Activated CD4-positive, alpha-beta T cell treated with anti-CD3 and anti-CD28 coated beads, Interleukin-2, amount 10 ng/mL, durations not matched to agents 7 days and 5 days (primary cell): ENCODE data around the gene RYR1. TPM values are rescaled to one million over a fixed set of nuclear protein-coding genes. Genes with fewer than 3 reads are reported as not detected.

Experiments
- CTCF ChIA-PET: fragments of 350-600 bp; sonication (Branson Sonifier 250); formaldehyde crosslinking; loops from one replicate; lab custom pipeline; 2021; ENCODE audit warnings: antibody characterized with exemption; lab: Charles Lee
- POLR2A ChIA-PET: fragments of 350-600 bp; sonication (Branson Sonifier 250); formaldehyde crosslinking; loops from one replicate; lab custom pipeline; 2021; ENCODE audit warnings: antibody characterized with exemption; lab: Charles Lee
- DNase-seq: peaks from one replicate; pipeline ENCODE4 v3.0.0-alpha.2; 2020
- H3K27ac Mint-ChIP-seq: one replicate; pipeline ENCODE4 v1.8.0; 2021; ENCODE audit warnings: mild to moderate bottlenecking, moderate library complexity, mixed read lengths
- H3K27me3 Mint-ChIP-seq: one replicate; pipeline ENCODE4 v1.8.0; 2021; ENCODE audit warnings: mixed read lengths
- H3K36me3 Mint-ChIP-seq: one replicate; pipeline ENCODE4 v1.8.0; 2021; ENCODE audit warnings: low read depth, mixed read lengths
- H3K4me1 Mint-ChIP-seq: one replicate; pipeline ENCODE4 v1.8.0; 2021; ENCODE audit warnings: mixed read lengths
- H3K4me3 Mint-ChIP-seq: one replicate; pipeline ENCODE4 v1.8.0; 2021; ENCODE audit warnings: mild to moderate bottlenecking, moderate library complexity, mixed read lengths
- H3K9me3 Mint-ChIP-seq: one replicate; pipeline ENCODE4 v1.8.0; 2021; ENCODE audit warnings: mixed read lengths
- total RNA-seq, 2 experiments: library from RNA; stranded (reverse); gene quantifications; one replicate each; pipeline ENCODE4 v1.2.3, GENCODE V29; 2021

The RYR1 gene
- total RNA-seq, 2 experiments from 2014 or later, result 0.79 to 1.0 TPM

GRCh38 chr19:38452430-38453366 lies 19.2 kb downstream of the RYR1 start:
- Mint-ChIP-seq H3K27ac (no peak overlapping the region), H3K27me3 (no peaks in the 10 kb centered on the region), H3K9me3 (no peaks in the 10 kb centered on the region), H3K36me3 (no peaks in the 10 kb centered on the region), H3K4me3 (no peak overlapping the region), H3K4me1 (peaks cover 3% of the 10 kb centered on the region)
- peak; percentile 12 for DNase-seq
- CTCF ChIA-PET, result no interaction called here
- POLR2A ChIA-PET, result no interaction called here

DNA sequence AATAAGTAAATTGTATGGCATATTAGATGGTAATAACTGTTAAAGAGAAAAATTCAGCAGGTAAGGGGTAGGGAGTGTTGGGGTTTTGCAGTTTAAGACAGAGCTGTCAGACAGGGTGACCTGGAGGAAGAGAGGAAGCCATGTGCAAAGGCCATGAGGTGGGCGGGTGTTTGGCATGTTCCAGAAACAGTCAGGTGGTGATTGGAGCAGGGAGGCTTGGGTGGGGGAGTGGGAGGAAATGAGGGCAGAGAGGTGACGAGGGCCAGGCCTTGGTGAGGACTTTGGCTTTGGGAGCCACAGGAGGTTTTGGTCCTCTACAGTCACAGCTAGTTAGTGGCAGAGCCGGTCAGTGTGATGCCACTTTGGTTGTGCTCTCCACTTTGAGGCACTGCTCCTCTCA lies 20.1 kb downstream of the RYR1 start:
- no peaks in the 10 kb centered on the region for H3K36me3 Mint-ChIP-seq
- H3K4me1 Mint-ChIP-seq, result peaks cover 3% of the 10 kb centered on the region
- no peaks in the 10 kb centered on the region for H3K27me3 Mint-ChIP-seq
- no peak overlapping the region for H3K4me3 Mint-ChIP-seq
- no peak for DNase-seq
- H3K9me3 Mint-ChIP-seq, result no peaks in the 10 kb centered on the region
- POLR2A ChIA-PET, result no interaction called here
- CTCF ChIA-PET, result no interaction called here
- H3K27ac Mint-ChIP-seq, result no peak overlapping the region

DNA sequence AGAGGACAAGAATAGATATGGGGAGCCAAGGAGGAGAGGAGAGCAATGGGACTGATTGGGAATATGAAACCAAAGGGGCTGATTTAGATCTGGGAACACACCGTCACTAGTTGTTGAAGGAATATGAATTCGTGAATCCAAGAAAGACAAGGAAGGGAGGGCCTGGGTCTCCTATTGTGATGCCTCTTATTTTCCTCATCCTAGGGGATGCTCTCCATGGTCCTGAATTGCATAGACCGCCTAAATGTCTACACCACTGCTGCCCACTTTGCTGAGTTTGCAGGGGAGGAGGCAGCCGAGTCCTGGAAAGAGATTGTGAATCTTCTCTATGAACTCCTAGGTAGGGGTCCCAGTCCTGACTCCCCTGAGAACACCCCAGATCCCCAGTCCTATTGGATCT lies 21.5 kb downstream of the RYR1 start:
- Mint-ChIP-seq H3K36me3 (no peaks in the 10 kb centered on the region), H3K4me1 (peaks cover 3% of the 10 kb centered on the region), H3K4me3 (no peak overlapping the region), H3K9me3 (peaks cover 2% of the 10 kb centered on the region), H3K27me3 (no peaks in the 10 kb centered on the region), H3K27ac (no peak overlapping the region)
- DNase-seq, result peak; percentile 24
- ChIA-PET CTCF (no interaction called here), POLR2A (no interaction called here)

DNA sequence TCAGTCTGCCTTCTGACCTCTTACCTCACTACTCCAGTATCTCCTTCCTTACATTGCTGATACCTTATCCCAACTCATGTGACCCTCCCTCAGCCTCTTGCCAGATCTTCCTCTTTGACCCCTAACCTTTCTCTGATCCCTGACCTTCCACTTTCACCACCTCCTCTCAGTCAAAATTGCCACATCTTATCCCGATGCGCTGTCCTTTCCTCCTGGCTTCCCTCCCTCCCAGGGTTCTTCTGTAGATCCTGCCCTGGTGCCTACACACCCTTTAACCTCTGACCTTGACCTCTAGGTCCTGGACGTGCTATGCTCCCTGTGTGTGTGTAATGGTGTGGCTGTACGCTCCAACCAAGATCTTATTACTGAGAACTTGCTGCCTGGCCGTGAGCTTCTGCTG lies 23.7 kb downstream of the RYR1 start:
- ChIA-PET CTCF (no interaction called here), POLR2A (no interaction called here)
- Mint-ChIP-seq H3K36me3 (no peaks in the 10 kb centered on the region), H3K9me3 (peaks cover 2% of the 10 kb centered on the region), H3K4me3 (no peak overlapping the region), H3K27ac (no peak overlapping the region), H3K4me1 (peaks cover 3% of the 10 kb centered on the region), H3K27me3 (no peaks in the 10 kb centered on the region)
- DNase-seq, result no peak

DNA sequence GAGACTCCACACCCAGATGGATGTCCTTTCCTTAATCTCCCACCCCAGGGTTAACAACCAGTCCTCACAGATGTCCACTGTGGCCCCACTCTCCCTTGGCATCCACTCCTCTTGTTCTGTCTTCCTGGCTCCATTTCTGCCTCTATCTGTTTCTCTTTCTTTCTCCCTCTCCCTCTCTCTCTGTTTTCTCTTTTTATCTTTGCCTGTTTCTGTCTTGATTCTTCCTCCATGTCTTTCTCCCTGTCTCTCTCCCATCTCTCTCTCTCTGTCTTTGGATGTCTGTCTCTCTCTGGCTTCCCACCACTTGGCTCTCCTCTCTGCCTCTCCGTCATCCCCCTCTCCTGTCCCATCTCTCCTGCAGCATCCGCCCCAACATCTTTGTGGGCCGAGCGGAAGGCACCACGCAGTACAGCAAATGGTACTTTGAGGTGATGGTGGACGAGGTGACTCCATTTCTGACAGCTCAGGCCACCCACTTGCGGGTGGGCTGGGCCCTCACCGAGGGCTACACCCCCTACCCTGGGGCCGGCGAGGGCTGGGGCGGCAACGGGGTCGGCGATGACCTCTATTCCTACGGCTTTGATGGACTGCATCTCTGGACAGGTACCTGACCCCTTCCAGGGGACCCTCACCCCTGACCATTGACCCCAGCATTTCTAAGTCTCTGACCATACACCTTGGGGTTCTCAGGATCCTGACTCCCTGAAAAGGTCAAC lies 24.4 kb downstream of the RYR1 start:
- Mint-ChIP-seq H3K4me1 (peaks cover 3% of the 10 kb centered on the region), H3K27ac (no peak overlapping the region), H3K9me3 (peaks cover 2% of the 10 kb centered on the region), H3K36me3 (no peaks in the 10 kb centered on the region), H3K4me3 (no peak overlapping the region), H3K27me3 (no peaks in the 10 kb centered on the region)
- POLR2A ChIA-PET, result no interaction called here
- CTCF ChIA-PET, result no interaction called here
- no peak for DNase-seq

- peaks cover 2% of the 10 kb centered on the region for H3K9me3 Mint-ChIP-seq
- H3K4me1 Mint-ChIP-seq, result no peaks in the 10 kb centered on the region
- no peak overlapping the region for H3K4me3 Mint-ChIP-seq
- DNase-seq, result no peak
- no peak overlapping the region for H3K27ac Mint-ChIP-seq
- CTCF ChIA-PET, result no interaction called here
- no peaks in the 10 kb centered on the region for H3K27me3 Mint-ChIP-seq
- POLR2A ChIA-PET, result interaction anchor here (0.6 kb wide), 1 partner anchor 72 kb away, joined by 5 read pairs; no protein-coding TSS in a partner anchor
- H3K36me3 Mint-ChIP-seq, result no peaks in the 10 kb centered on the region
These were observed 25.5 kb downstream of the RYR1 start for GRCh38 chr19:38458991-38459390.

DNA sequence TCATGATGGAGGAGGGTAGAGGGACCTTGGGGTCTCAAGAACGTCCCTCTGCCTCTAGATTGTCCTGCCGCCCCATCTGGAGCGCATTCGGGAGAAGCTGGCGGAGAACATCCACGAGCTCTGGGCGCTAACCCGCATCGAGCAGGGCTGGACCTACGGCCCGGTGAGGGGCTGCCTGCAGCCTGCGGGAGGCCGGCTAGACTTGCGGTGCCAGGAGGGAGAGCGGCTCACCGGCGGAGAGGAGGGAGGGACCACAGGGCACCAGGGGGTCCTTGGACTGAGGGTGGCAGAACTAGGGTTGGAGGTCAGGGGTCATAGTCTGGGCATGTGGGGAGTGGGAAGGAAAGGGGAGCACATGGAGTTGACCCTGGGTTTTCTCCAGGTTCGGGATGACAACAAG lies 29.9 kb downstream of the RYR1 start:
- Mint-ChIP-seq H3K27ac (no peak overlapping the region), H3K4me1 (no peaks in the 10 kb centered on the region)
- CTCF ChIA-PET, result no interaction called here

GRCh38 chr19:38464421-38465082 lies 31.1 kb downstream of the RYR1 start:
- POLR2A ChIA-PET, result no interaction called here
- H3K27ac Mint-ChIP-seq, result no peak overlapping the region
- no peaks in the 10 kb centered on the region for H3K27me3 Mint-ChIP-seq
- H3K4me1 Mint-ChIP-seq, result no peaks in the 10 kb centered on the region
- CTCF ChIA-PET, result no interaction called here
- H3K36me3 Mint-ChIP-seq, result no peaks in the 10 kb centered on the region
- peaks cover 2% of the 10 kb centered on the region for H3K9me3 Mint-ChIP-seq
- no peak overlapping the region for H3K4me3 Mint-ChIP-seq
- DNase-seq, result no peak

More for the DNA sequence above, 29.9 kb downstream of the RYR1 start:
- POLR2A ChIA-PET, result no interaction called here
- Mint-ChIP-seq H3K27me3 (no peaks in the 10 kb centered on the region), H3K9me3 (peaks cover 2% of the 10 kb centered on the region), H3K4me3 (no peak overlapping the region), H3K36me3 (no peaks in the 10 kb centered on the region)
- no peak for DNase-seq

DNA sequence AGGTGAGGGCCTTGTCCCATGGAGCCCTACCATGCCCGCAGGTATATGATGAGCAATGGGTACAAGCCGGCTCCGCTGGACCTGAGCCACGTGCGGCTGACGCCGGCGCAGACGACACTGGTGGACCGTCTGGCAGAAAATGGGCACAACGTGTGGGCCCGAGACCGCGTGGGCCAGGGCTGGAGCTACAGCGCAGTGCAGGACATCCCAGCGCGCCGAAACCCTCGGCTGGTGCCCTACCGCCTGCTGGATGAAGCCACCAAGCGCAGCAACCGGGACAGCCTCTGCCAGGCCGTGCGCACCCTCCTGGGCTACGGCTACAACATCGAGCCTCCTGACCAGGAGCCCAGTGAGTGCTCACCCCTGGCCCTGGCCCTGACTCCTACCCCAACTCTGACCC lies 32.6 kb downstream of the RYR1 start:
- no peak overlapping the region for H3K27ac Mint-ChIP-seq
- H3K4me1 Mint-ChIP-seq, result no peaks in the 10 kb centered on the region
- POLR2A ChIA-PET, result no interaction called here
- no peaks in the 10 kb centered on the region for H3K36me3 Mint-ChIP-seq
- no peaks in the 10 kb centered on the region for H3K9me3 Mint-ChIP-seq
- no peak for DNase-seq
- CTCF ChIA-PET, result no interaction called here
- no peak overlapping the region for H3K4me3 Mint-ChIP-seq
- no peaks in the 10 kb centered on the region for H3K27me3 Mint-ChIP-seq

DNA sequence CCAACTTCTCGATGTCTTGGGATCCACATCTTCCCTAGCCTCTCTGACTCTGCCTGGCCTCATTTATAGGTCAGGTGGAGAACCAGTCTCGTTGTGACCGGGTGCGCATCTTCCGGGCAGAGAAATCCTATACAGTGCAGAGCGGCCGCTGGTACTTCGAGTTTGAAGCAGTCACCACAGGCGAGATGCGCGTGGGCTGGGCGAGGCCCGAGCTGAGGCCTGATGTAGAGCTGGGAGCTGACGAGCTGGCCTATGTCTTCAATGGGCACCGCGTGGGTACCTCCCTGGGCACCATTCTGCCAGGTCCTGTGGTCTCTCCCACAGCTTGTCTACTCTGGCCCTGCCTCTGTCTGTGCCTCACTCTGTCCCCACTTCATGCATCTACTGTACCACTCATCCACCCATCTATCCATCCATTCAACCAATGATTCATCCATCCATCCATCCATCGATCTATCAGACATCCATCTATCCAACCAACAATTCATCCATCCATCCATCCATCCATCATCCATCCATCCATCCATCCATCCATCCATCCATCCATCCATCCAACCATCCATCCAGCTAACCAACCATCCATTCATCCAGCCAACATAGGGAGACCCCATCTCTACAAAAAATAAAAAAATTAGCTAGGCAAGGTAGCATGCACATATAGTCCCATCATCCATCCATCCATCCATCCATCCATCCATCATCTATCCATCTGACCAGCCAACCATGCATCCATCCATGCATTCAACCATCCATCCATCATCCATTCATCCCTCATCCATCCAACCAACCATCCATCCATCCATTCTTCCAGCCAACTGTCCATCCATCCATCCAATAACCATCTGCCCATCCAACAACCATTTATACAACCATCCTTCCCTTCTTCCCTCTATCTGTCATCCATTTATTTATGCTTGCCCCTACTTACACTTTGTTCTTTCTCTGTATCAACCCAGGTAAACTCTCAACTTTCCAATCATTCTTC lies 34.3 kb downstream of the RYR1 start:
- CTCF ChIA-PET, result interaction anchor here (0.6 kb wide), 1 partner anchor 68 kb away, joined by 3 read pairs; no protein-coding TSS in a partner anchor
- DNase-seq, result no peak
- POLR2A ChIA-PET, result no interaction called here
- Mint-ChIP-seq H3K4me3 (no peak overlapping the region), H3K27ac (no peak overlapping the region), H3K27me3 (no peaks in the 10 kb centered on the region), H3K9me3 (no peaks in the 10 kb centered on the region), H3K4me1 (no peaks in the 10 kb centered on the region), H3K36me3 (no peaks in the 10 kb centered on the region)

DNA sequence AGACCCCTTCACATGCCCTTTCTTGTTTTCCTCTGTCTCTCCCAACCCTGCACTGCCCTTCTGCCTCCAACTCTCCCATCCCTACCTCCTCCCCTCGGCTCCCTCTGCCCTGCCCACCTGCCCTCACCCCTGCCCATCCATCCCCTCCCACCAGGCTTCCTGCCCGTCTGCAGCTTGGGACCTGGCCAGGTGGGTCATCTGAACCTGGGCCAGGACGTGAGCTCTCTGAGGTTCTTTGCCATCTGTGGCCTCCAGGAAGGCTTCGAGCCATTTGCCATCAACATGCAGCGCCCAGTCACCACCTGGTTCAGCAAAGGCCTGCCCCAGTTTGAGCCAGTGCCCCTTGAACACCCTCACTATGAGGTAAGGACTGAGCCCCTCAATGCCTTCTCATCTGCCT lies 35.7 kb downstream of the RYR1 start:
- Mint-ChIP-seq H3K36me3 (no peaks in the 10 kb centered on the region), H3K27me3 (no peaks in the 10 kb centered on the region), H3K27ac (no peak overlapping the region), H3K4me3 (no peak overlapping the region), H3K4me1 (no peaks in the 10 kb centered on the region), H3K9me3 (no peaks in the 10 kb centered on the region)
- ChIA-PET CTCF (no interaction called here), POLR2A (no interaction called here)
- DNase-seq, result no peak

GRCh38 chr19:38470788-38471480 lies 37.4 kb downstream of the RYR1 start:
- no peaks in the 10 kb centered on the region for H3K36me3 Mint-ChIP-seq
- ChIA-PET POLR2A (no interaction called here), CTCF (no interaction called here)
- no peak overlapping the region for H3K4me3 Mint-ChIP-seq
- no peak for DNase-seq
- no peaks in the 10 kb centered on the region for H3K9me3 Mint-ChIP-seq
- H3K27ac Mint-ChIP-seq, result no peak overlapping the region
- H3K4me1 Mint-ChIP-seq, result no peaks in the 10 kb centered on the region
- H3K27me3 Mint-ChIP-seq, result no peaks in the 10 kb centered on the region
